Tibial artery (tissue), 4 donors: ENCODE results near the gene LINC01488.

Experiments used
- DNase-seq, 2 donors: peaks; one replicate each; pipeline ENCODE4 v3.0.0-alpha.2; 2019
- H3K27ac ChIP-seq, 2 donors: fragments of 200-600 bp; sonication (generic) in 1 of 2; 1 replicate in 1 of 2; 2 replicates in 1 of 2; pipeline ENCODE4 v1.5.1; 2018 to 2019; ENCODE audit warnings: mild to moderate bottlenecking in 1 of 2
- H3K27me3 ChIP-seq, 2 donors: fragments of 200-600 bp; sonication (generic) in 1 of 2; one replicate each; pipeline versions ENCODE4 v1.5.1 to v1.6.0; 2016 to 2019
- H3K36me3 ChIP-seq, 3 donors: fragments of 200-600 bp; sonication (generic) in 2 of 3; one replicate each; pipeline ENCODE4 v1.5.1; 2016 to 2019; ENCODE audit warnings: mild to moderate bottlenecking in 2 of 3
- H3K4me1 ChIP-seq, 4 donors: fragments of 200-600 bp; sonication (generic) in 2 of 4; 1 replicate in 3 of 4; 2 replicates in 1 of 4; pipeline ENCODE4 v1.5.1; 2016 to 2019
- H3K4me3 ChIP-seq, 2 donors: fragments of 200-600 bp; sonication (generic) in 1 of 2; 1 replicate in 1 of 2; 2 replicates in 1 of 2; pipeline ENCODE4 v1.5.1; 2018 to 2019; ENCODE audit warnings: mild to moderate bottlenecking in 2 of 2
- H3K9me3 ChIP-seq, 3 donors: fragments of 200-600 bp; sonication (generic) in 1 of 3; one replicate each; pipeline ENCODE4 v1.5.1; 2016 to 2019
- CTCF ChIP-seq, 2 experiments: fragments of 200-600 bp in 1 of 2; fragments of 450-650 bp in 1 of 2; IDR thresholded peaks; one replicate each; pipeline ENCODE4 v1.5.1; 2017 to 2019; ENCODE audit warnings: antibody characterized with exemption in 2 of 2, mild to moderate bottlenecking in 1 of 2, moderate library complexity in 1 of 2
- intact Hi-C: fragments of 100-400 bp; cut with DNase I; formaldehyde crosslinking; loops from one replicate; pipeline ENCODE4 v1.15.0; 2023; ENCODE audit warnings: low total_unique reads

LINC01488 gene

GRCh38 chr11:69459848-69460539, 21.5 kb upstream of the LINC01488 start:
- no peak overlapping the region for H3K4me3 ChIP-seq
- H3K9me3 ChIP-seq = peaks cover 4 to 24% (median 16%) of the 10 kb centered on the region in 3 donors
- TF ChIP-seq CTCF (IDR thresholded peaks at IDR 0.05) = no peak
- peaks cover 0 to 21% (median 15%) of the 10 kb centered on the region in 4 donors for H3K4me1 ChIP-seq
- intact Hi-C loops = no loop called here
- H3K27me3 ChIP-seq = no peaks in the 10 kb centered on the region
- H3K36me3 ChIP-seq = no peaks in the 10 kb centered on the region
- no peak overlapping the region for H3K27ac ChIP-seq
- no peak for DNase-seq

GRCh38 chr11:69460540-69461257, 20.8 kb upstream of the LINC01488 start:
- no peak for DNase-seq
- TF ChIP-seq CTCF (IDR thresholded peaks at IDR 0.05) = no peak
- Histone ChIP-seq H3K27me3 (no peaks in the 10 kb centered on the region), H3K4me1 (peaks cover 0 to 21% (median 15%) of the 10 kb centered on the region in 4 donors), H3K36me3 (no peaks in the 10 kb centered on the region), H3K27ac (no peak overlapping the region), H3K9me3 (peaks cover 4 to 24% (median 16%) of the 10 kb centered on the region in 3 donors), H3K4me3 (no peak overlapping the region)
- intact Hi-C loops = no loop called here

- Histone ChIP-seq H3K4me1 (peaks cover 0 to 21% (median 15%) of the 10 kb centered on the region in 4 donors), H3K36me3 (no peaks in the 10 kb centered on the region), H3K9me3 (peaks cover 4 to 24% (median 16%) of the 10 kb centered on the region in 3 donors), H3K4me3 (no peak overlapping the region), H3K27ac (no peak overlapping the region), H3K27me3 (no peaks in the 10 kb centered on the region)
- TF ChIP-seq CTCF (IDR thresholded peaks at IDR 0.05) = no peak
- no peak for DNase-seq
- intact Hi-C loops = no loop called here
Observed at GRCh38 chr11:69461272-69461962, 20.0 kb upstream of the LINC01488 start.

GRCh38 chr11:69462106-69462951, 19.1 kb upstream of the LINC01488 start:
- no peak for DNase-seq
- Histone ChIP-seq H3K9me3 (peaks cover 0 to 18% (median 12%) of the 10 kb centered on the region in 3 donors), H3K4me3 (no peak overlapping the region), H3K27me3 (no peaks in the 10 kb centered on the region), H3K4me1 (peaks cover 0 to 21% (median 15%) of the 10 kb centered on the region in 4 donors), H3K27ac (peak overlapping the region in 1 of 2 donors; percentile 27), H3K36me3 (no peaks in the 10 kb centered on the region)
- TF ChIP-seq CTCF (IDR thresholded peaks at IDR 0.05) = no peak
- intact Hi-C loops = no loop called here
